Measurements from ENCODE around the gene SEMA6B.
"Not testable (repeated sequence)": the region's sequence is repeated elsewhere in the genome, so short reads cannot be mapped to it uniquely, and the experiment has no call there.

Gene SEMA6B

GRCh38 chr19:4570916-4571304 is 11.4 kb upstream of the SEMA6B start:
- ATAC-seq (no peak), DNase-seq (no peak)

GRCh38 chr19:4570402-4570801 is 10.9 kb upstream of the SEMA6B start:
- DNase-seq: no peak
- ATAC-seq: no peak

- no peak for DNase-seq
- no peak for ATAC-seq
These were observed 9.4 kb upstream of the SEMA6B start for GRCh38 chr19:4568886-4569285.

- DNase-seq (peak; percentile 81), ATAC-seq (peak; percentile 52)
These were observed 8.1 kb upstream of the SEMA6B start for GRCh38 chr19:4567584-4568071.

- DNase-seq (no peak), ATAC-seq (no peak)
These were observed 7.0 kb upstream of the SEMA6B start for GRCh38 chr19:4566402-4567051.

- not testable (repeated sequence) for ATAC-seq, DNase-seq
These were observed 4.1 kb upstream of the SEMA6B start for GRCh38 chr19:4563562-4563961.

GRCh38 chr19:4562085-4562484 is 2.6 kb upstream of the SEMA6B start:
- DNase-seq, ATAC-seq: not testable (repeated sequence)

- no peak for ATAC-seq
- DNase-seq: peak; percentile 59
These were observed 1.2 kb downstream of the SEMA6B start for GRCh38 chr19:4557971-4558941.

- DNase-seq: peak; percentile 48
- no peak for ATAC-seq
These were observed 2.1 kb downstream of the SEMA6B start for GRCh38 chr19:4557144-4557970.

GRCh38 chr19:4556597-4557127 is 2.8 kb downstream of the SEMA6B start:
- DNase-seq: peak; percentile 64
- peak; percentile 21 for ATAC-seq

- ATAC-seq (no peak), DNase-seq (no peak)
These were observed 3.6 kb downstream of the SEMA6B start for GRCh38 chr19:4555657-4556561.

GRCh38 chr19:4554717-4555116 is 4.8 kb downstream of the SEMA6B start:
- ATAC-seq (no peak), DNase-seq (no peak)

GRCh38 chr19:4553775-4554174 is 5.7 kb downstream of the SEMA6B start:
- no peak for DNase-seq
- ATAC-seq: no peak

GRCh38 chr19:4553092-4553695 is 6.3 kb downstream of the SEMA6B start:
- ATAC-seq (no peak), DNase-seq (no peak)

- DNase-seq: no peak
- no peak for ATAC-seq
These were observed 7.0 kb downstream of the SEMA6B start for GRCh38 chr19:4552525-4552819.

GRCh38 chr19:4550479-4551050 is 8.9 kb downstream of the SEMA6B start:
- DNase-seq: no peak
- no peak for ATAC-seq

GRCh38 chr19:4550018-4550417 is 9.5 kb downstream of the SEMA6B start:
- ATAC-seq (no peak), DNase-seq (no peak)

GRCh38 chr19:4548238-4548584 is 11.3 kb downstream of the SEMA6B start:
- no peak for ATAC-seq
- DNase-seq: no peak

- DNase-seq: peak; percentile 46
These were observed 11.9 kb downstream of the SEMA6B start for GRCh38 chr19:4547303-4548237.

More at GRCh38 chr19:4547303-4548237, 11.9 kb downstream of the SEMA6B start:
- ATAC-seq: peak; percentile 50

Measured in stimulated activated naive CD8-positive, alpha-beta T cell treated with anti-CD3 and anti-CD28 coated beads, Interleukin-15, Interleukin-2, amounts not matched to agents 100 U/mL and 50 U/mL, for 24 hours (primary cell).